ENCODE results near the gene COX6A1.
"Not testable (repeated sequence)": the region's sequence is repeated elsewhere in the genome, so short reads cannot be mapped to it uniquely, and the experiment has no call there.

COX6A1 gene

DNA sequence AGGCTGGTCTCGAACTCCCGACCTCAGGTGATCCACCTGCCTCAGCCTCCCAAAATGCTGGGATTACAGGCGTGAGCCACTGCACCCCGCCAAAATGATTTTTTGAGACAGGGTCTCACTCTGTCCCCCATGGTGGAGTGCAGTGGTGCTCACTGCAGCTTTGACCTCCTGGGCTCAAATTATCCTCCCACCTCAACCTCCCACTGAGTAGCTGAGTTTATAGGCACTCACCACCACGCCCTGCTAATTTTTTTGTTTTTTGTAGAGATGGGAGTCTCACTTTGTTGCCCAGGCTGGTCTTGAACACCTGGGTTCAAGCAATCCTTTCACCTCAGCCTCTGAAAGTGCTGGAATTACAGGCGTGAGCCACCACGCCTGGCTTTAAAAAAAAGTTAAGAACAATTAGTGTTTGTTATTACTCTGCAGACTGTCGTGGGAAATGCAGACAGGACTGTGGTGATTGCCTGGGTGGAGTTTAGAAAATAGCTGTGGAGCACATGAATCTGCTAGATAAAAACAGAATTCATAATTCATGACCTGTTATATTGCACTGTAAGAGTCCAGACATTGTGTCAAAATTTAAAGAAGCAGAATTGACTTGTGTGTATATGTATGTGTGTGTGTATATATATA, 9.2 kb upstream of the COX6A1 start:
- no peak for DNase-seq

DNA sequence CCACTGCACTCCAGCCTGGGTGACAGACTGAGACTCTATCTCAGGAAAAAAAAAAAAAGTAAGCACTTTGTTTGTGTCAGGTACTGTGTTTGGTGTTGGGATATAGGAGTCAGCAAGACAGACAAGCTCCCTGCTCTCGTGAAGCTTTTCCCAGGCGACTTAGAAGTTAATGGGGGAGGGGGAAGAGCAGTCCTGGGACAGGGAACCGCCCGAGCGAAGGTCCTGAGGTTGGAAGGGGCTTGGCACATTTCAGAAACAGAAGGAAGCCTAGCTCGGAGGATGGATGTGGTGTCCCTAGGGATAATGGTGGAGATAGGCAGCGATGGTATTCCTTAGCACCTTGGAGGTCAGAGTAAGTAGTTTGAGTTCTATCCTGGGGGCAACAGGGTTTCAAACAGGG, 8.5 kb upstream of the COX6A1 start:
- no peak for DNase-seq

DNA sequence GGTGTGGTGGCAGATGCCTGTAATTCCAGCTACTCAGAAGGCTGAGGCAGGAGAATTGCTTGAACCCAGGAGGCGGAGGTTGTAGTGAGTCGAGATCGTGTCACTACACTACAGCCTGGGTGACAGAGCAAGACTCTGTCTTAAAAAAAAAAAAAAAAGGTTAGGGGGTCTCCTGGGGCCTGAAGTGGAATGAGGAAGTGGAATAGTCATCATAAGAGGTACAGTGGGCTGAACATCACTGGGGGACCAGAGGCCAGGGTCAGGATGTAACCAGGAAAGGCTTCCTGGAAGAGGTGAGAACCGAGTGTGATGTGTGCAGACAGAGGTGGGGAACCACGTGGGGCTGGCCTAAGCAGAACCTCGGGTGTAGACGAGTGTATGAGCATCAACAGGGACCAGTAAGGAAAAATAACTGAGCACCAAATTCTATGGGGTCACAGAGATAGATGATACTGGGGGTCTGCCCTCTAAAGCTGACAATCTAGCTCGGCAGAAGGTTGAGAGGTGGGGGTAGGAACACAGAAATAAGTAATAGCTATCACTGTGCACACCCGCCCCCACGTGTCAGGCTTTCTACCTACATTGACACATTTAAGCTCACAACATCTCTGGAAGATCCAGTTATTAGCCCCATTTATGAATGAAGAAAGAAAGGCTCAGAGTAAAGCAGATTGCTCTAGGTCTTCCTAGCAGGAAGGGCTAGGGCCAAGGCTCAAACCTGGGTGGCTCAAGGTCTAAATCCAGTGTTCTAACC, 5.0 kb upstream of the COX6A1 start:
- DNase-seq = no peak

DNA sequence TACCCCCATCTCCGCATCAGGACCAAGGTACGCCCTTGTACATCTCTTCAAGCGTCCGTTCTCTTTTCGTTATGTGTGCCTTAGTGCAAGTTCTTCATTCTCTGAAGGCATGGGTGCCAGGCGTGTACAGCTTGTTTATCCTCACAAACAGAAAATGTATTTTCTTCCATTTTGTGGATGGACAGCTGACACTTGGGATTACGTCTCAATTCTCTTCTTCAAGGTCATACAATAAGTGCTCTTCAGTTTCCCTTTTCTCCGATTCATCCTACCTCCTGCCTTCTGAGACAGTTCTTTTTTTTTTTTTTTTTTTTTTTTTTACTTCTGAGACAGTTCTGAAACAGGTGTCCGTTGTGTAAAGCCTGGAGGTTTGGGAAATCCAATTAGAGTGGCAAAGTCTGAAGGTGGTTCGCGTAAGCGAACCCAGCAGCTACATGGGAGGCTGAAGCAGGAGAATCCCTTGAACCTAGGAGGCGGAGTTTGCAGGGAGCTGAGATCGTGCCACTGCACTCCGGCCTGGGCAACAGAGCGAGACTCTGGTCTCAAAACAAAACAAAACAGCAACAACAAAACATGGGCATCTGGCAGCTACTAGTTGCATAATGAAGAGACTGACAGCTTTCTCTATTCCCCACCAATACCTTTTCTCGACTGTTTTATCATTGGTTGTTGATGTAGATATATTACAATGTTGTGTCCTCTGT, 734 bp downstream of the COX6A1 start:
- no peak for DNase-seq

DNA sequence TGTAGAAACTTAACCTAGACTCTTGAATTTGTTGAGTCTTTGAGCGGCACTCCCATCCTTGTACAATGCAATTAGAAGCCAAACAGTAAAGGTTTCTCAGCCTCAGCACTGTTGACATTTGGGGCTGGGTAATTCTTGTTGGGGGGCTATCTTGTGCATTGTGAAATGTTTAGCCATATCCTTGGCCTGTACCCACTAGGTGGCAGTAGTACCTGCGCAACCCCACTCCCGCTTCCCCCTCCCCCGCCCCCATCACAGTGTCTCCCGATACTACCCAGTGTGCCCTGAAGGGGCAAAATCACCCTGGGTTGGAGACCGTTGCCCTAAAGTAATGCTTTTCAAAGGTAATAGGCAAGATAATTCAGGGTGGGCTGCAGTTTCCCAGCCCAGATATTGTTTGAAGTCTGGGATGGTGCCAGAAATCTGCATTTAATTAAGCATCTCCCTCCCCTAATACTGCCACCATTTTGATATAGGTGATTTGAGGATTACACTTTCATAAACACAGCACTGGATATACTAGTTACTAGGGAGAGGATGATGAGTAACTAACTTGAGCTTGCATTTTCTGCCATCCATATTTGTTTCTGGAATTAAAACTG, 1.8 kb downstream of the COX6A1 start:
- DNase-seq = peak; percentile 10

DNA sequence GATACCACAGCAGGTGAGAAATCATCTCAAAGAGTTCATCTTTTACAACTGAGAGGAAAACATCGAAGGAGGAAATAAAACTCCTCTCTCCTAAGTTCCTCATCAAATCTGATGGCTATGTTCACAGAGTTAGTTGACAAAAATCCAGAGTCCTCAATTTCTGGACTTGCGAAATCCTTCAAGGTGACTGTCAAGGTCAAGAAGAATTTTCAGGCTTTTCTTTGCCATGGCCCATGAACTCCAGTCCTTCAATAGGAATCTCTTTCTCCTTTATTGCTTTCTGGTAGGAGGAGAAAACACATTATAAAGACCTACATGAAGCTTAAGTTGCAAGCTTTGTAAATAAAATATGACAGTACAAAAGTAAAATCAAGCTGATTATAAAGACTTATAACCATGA, 6.8 kb downstream of the COX6A1 start:
- DNase-seq = no peak

DNA sequence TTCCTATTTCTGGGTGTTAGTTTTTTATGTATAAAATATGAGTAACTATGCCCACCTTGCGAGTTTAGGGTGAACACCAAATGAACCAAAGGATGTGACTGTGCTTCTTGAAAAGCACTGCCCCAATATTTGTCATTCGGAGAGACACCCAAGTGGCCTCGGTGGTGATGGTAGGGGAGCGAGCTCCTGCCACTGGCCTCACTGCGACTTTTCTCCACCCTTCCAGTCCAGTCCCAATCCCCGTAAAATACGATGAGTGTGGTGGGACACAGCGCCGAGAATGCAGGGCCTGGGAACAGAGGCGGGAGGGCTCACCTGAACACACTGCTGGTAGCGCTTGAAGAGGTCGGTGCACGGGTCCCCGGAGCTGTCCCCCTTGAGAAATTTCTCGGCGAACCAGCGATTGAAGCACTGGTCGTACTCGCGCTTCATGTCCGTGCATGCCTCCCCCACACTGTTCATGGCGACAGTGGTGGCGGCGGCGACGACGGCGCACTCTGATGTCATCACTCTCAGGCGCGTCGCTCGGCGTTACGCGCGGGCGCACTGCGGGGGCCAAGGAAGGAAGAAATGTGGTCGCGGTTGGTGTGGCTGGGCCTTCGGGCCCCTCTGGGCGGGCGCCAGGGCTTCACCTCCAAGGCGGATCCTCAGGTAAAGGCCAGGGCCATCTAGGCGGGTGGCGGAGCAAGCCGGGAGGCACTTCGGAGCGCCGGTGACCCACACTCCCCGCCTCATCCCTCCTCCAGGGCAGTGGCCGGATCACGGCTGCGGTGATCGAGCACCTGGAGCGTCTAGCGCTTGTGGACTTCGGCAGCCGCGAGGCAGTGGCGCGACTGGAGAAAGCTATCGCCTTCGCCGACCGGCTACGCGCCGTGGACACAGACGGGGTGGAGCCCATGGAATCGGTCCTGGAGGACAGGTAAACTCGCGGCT, 8.3 kb downstream of the COX6A1 start, which contains the start of the genes GATC and TRIAP1:
Gene GATC, plus strand, starts transcription at position 534 of the 933 bp plus-strand sequence. Its CDS starts 37 bp downstream, at position 571.
Gene TRIAP1, minus strand, starts transcription at position 474 of the 933 bp plus-strand sequence. Its CDS starts 12 bp downstream, at position 462.
- peak; percentile 88 for DNase-seq

DNA sequence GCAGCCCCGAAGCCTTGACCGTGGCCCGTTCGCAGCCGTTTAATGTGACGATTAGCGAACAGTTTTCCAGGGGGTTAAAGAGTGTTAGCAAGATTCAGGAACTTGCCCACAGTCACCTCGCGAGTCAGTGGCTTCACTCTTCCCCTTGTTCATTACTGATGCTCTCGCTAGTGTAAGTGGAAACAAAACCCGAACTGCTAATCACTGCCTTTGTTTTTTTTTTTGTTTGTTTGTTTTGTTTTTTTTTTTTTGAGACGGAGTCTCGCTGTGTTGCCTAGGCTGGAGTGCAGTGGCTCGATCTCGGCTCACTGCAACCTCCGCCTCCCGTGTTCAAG, 8.9 kb downstream of the COX6A1 start:
- not testable (repeated sequence) for DNase-seq

DNA sequence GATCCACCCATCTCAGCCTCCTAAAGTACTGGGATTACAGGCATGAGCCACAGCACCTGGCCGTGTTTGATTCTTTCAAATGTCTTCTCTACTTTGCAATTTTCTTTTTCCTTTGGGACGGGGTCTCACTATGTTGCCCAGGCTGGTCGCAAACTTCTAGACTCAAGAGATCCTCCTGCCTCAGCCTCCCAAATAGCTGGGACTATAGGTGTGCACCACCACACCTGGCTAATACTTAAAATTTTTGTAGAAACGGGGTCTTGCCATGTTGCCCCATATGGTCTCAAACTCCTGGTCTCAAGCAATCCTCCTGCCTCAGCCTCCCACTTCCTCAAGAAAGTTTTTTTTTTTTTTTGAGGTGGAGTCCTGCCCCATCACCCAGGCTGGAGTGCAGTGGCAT, 10.1 kb downstream of the COX6A1 start:
- DNase-seq = no peak

DNA sequence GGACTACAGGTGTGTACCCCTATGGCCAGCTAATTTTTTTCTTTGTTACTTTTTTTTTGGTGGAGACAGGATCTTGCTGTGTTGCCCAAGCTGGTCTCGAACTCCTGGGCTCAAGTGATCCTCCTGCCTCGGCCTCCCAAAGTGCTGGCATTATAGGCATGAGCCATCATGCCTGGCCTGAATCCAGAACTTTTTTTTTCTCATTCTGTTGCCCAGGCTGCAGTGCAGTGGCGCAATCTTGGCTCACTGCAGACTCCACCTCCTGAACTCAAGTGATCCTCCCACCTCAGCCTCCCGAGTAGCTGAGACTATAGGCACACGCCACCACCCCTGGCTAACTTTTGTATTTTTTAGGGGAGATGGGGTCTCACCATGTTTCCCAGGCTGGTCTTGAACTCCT, 14.6 kb downstream of the COX6A1 start:
- DNase-seq = not testable (repeated sequence)

DNA sequence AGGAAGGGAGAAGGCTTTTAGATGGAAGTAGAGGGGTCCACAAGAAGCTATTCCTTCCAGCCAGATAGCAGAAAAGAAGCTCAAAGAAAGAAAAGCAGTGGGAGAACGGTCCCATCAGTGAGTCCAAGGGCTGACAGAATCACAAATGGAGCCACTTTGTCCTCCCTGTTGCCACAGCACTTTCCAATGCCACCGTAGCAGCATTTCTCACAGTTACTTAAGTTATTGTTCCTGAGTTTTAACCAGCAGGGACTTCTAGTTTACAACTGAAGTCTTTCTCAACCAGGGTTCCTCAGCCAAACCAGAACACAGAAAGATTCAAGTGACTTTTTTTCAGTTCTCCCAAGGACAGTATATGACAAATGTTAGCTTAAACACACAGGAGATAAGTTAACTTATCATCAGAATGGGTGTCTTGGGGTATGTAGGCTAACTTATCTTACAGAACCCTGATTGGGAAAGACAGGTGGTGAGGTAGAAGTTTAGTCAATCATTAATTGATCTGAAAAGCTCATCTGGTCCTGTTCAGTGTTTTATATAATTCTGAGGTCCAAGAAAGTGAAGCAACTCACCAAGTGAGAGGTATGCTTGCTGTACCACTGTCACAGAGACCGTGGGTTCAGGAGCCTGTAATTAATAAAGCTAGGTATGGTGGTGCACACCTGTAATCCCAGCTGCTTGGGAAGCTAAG, 15.3 kb downstream of the COX6A1 start:
- DNase-seq = no peak

DNA sequence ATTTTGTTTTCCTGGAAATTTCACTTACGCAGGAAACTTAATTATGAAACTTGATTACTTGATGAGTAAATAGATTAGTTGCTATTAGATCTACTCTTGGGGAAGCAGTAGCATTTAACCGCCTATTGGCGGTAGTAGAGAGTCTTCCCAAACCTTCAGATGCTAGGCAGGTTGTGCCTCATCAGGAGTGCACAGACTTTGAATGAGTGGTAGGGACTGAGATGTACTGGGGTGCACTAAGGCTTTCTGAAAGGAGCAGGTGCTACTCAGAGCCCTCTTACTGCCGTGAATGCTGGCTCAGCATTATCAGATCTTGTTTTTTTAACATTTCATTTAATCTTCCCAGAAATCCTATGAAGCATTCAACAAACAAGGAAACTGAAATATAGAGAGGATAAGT, 16.1 kb downstream of the COX6A1 start:
- DNase-seq = no peak

DNA sequence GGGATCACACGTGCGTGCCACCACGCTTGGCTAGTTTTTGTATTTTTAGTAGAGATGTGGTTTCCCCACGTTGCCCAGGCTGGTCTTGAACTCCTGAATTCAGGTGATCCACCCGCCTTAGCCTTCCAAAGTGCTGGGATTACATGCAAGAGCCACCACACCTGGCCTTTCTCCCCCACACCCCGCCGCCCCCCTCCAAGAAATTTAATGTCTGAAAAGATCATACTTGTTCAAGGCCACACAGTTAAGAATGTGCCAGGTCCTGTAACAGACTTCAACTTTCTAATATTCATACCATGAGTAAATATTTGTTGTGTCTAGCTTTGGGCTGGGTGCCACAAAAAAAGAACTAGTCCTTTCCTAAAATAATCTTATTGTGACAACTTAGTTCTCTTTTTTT, 17.4 kb downstream of the COX6A1 start:
- no peak for DNase-seq

DNA sequence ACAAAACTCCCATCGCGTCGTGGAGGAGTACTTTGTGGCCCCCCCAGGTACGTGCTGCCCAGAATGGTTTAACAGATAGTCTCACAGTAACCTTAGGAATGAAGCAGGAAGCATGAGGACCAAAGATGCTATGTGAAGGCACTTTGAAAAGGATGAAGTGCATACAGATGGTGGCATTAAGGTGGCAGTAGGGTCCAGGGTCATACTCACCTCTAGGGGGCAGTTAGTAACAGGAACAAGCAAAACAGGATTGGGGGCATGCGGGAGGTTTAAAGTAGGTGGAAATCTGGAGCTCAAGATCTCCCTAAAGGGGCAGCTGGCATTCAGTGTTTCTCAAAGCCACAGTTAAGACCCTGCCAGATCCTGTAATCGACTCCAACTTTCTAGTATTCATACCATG, 19.2 kb downstream of the COX6A1 start:
- no peak for DNase-seq

DNA sequence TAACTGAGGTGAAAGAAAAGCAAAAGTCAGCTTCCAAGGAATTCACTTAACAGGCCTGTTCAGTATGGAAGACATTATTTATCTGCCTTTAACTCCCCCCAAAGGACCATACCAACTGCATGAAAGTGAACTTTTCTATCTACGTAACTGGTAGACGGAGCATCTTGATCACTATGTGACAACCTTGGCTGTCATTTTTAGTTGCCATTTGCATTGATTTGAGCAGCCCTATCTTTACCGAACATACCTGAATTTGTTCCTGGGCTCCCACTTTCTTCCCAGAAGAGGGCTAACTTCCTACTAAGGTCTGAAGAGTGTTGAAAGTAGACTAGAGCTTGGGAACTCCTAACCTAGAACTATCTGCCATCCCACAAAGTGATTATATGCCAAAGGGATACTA, 22.2 kb downstream of the COX6A1 start:
- no peak for DNase-seq

DNA sequence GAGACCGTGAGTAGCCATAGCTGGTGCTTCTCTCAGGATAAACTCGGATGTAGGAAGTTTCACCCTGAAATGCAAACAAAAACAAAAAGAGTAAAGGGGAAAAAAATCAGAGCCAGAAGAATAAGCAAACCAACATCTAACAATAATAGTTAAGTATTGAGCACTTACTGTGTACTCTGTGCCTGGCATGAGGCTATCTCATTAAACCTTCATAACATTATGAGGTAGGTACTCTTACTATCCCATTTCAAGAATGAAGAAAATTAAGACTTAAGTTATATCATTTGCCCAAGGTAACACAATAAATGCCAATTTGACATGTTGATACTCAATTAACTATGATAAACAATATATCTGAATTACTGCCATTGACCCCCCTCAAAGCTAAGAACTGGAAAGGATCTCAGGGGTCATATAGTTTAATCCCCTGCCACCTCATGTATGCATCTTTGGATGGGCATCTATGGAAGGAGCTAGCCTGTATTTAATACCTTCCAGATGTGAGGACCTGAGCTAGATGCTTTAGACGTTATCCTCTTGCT, 24.3 kb downstream of the COX6A1 start:
- no peak for DNase-seq

DNA sequence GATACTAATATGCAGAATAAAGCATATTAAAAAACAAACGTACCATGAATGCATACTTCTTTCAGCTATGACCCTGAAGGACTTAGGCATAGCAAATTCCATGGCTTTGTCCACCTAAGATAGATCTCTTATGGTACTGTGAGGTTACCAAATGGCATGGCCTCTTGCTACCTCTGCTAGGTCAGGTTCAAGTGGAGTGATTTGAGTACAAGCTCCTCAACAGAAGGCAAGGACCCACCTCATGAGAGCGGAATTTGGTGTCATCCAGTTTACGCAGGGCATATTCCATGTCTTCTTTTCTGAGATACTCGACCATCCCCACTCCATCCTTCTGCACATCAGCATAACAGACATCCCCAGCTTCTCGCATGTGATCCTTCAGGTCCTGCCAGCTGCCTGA, 25.8 kb downstream of the COX6A1 start:
- DNase-seq = no peak

DNA sequence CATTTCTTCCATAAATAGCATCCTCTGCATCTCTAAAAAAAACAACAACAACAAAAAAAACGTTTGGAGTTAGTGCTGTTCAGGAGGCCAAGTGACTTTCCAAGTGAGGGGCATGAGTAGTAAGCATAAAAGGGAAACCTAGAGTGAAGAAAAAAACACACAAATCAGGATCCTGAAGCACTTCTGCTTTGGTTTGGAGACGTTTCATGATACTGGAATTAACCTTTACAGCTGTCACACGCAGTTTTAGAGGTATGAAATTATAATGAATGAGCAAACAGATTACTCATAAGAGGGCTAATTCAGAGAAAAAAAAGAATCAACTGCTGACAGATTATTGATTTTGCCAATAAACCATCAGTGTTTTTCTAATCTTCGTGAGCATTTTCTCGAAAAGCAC, 27.8 kb downstream of the COX6A1 start:
- DNase-seq = no peak

DNA sequence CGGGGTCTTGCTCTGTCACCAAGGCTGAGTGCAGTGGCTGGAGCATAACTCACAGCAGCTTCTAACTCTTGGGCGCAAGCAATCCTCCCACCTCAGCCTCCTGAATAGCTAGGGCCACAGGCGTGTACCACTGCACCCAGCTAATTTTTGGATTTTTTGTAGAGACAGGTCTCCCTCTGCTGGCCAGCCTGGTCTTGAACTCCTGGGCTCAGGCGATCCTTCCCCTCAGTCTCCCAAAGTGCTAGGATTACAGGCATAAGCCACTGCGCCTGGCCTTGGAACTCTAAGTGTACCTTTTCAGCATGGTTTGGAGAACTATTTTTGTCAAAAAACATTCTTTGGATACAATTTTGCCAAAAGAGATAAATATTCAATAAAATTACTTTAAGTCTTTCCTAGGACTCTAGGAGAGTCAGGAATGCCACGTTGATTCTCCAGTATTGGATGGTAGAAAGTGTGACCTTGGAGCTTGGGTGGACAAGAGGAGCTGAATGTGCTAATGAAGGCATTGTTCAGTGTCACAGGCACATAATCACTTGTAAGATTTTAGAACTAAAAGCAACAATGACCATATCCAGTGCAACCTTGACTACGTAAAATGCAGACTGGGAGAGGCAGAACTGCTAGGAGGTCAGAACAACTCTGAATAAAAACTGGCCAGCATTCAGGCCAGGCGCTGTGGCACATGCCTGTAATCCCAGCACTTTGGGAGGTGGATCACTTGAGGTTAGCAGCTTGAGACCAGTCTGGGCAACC, 28.8 kb downstream of the COX6A1 start:
- no peak for DNase-seq

DNA sequence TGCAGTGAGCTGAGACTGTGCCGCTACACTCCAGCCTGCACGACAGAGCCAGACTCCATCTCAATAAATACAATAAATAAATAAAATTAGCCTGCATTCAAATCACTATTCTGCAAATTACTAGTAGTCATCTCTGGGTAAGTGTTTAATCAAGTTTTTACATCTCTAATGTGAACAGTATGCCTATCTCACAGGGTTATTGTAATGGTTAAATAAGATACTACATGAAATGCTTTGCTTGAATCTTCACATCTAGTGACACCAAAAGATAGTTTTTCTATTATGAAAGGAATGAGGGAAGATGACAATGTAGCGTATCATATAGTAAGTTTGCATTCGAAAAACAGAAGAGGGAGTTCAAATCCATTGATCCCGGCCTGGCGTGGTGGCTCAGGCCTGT, 29.5 kb downstream of the COX6A1 start:
- DNase-seq = no peak

DNA sequence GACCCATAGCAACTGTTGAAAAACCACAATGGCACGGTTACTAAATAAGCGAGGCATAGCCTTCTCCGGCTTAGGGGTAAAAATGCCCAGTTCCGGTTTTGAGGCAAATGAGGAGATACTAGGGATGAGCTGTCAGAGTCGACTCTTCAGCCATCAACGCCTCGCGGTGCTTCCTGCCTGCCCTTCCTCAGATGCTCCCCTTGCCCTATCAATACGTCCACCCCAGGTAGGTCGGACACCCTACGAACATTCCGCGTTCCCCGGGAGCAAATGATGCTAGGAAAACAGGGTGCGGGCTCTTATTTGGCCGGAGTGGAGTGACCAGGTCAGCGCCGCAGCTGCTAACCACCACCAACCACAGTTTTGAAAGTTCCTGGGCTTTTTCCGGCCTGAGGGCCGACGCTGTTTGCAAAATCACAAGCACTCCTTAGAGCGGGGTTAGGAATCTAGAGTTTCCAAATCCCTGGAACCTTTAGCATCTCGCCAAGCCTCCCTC, 30.5 kb downstream of the COX6A1 start:
- DNase-seq = no peak

All from NCI-H774 (cell line).